ENCODE results near the gene PMAIP1.
"Not testable (repeated sequence)": the region's sequence is repeated elsewhere in the genome, so short reads cannot be mapped to it uniquely, and the experiment has no call there.

The PMAIP1 gene

GRCh38 chr18:59885579-59886163 lies 14.1 kb upstream of the PMAIP1 start:
- no peak for DNase-seq

- not testable (repeated sequence) for DNase-seq
Observed at GRCh38 chr18:59886399-59886798, 13.4 kb upstream of the PMAIP1 start.

GRCh38 chr18:59892123-59892522 lies 7.7 kb upstream of the PMAIP1 start:
- no peak for DNase-seq

GRCh38 chr18:59893971-59894370 lies 5.8 kb upstream of the PMAIP1 start:
- no peak for DNase-seq

- no peak for DNase-seq
Observed at GRCh38 chr18:59897321-59897954, 2.4 kb upstream of the PMAIP1 start.

- DNase-seq = no peak
Observed at GRCh38 chr18:59898093-59898492, 1.7 kb upstream of the PMAIP1 start.

- DNase-seq = no peak
Observed at GRCh38 chr18:59898609-59899297, 1.0 kb upstream of the PMAIP1 start.

- peak; percentile 54 for DNase-seq
Observed at GRCh38 chr18:59900222-59901128, 679 bp downstream of the PMAIP1 start.

GRCh38 chr18:59902131-59902992 lies 2.6 kb downstream of the PMAIP1 start:
- DNase-seq = no peak

GRCh38 chr18:59902993-59903610 lies 3.3 kb downstream of the PMAIP1 start:
- DNase-seq = no peak

- DNase-seq = no peak
Observed at GRCh38 chr18:59904011-59904601, 4.3 kb downstream of the PMAIP1 start.

- DNase-seq = no peak
Observed at GRCh38 chr18:59905686-59906091, 5.9 kb downstream of the PMAIP1 start.

GRCh38 chr18:59906203-59906602 lies 6.4 kb downstream of the PMAIP1 start:
- DNase-seq = no peak

- no peak for DNase-seq
Observed at GRCh38 chr18:59907172-59907571, 7.4 kb downstream of the PMAIP1 start.

GRCh38 chr18:59907660-59908059 lies 7.9 kb downstream of the PMAIP1 start:
- no peak for DNase-seq

- no peak for DNase-seq
Observed at GRCh38 chr18:59908799-59909198, 9.0 kb downstream of the PMAIP1 start.

- no peak for DNase-seq
Observed at GRCh38 chr18:59909289-59910036, 9.7 kb downstream of the PMAIP1 start.

GRCh38 chr18:59910967-59911366 lies 11.2 kb downstream of the PMAIP1 start:
- DNase-seq = no peak

GRCh38 chr18:59911600-59911999 lies 11.8 kb downstream of the PMAIP1 start:
- no peak for DNase-seq

GRCh38 chr18:59912007-59912550 lies 12.3 kb downstream of the PMAIP1 start:
- DNase-seq = no peak
